HG03565 (cell line): ENCODE data around the gene ZNF688.
"Not testable (repeated sequence)": the region's sequence is repeated elsewhere in the genome, so short reads cannot be mapped to it uniquely, and the experiment has no call there.

Experiments
- ATAC-seq: cut with Tn5 transposase; IDR thresholded peaks from one replicate; pipeline ENCODE4 v1.9.1; 2021; ENCODE audit warnings: mild to moderate bottlenecking, moderate library complexity; ENCODE audit not compliant: unreplicated experiment

The ZNF688 gene

DNA sequence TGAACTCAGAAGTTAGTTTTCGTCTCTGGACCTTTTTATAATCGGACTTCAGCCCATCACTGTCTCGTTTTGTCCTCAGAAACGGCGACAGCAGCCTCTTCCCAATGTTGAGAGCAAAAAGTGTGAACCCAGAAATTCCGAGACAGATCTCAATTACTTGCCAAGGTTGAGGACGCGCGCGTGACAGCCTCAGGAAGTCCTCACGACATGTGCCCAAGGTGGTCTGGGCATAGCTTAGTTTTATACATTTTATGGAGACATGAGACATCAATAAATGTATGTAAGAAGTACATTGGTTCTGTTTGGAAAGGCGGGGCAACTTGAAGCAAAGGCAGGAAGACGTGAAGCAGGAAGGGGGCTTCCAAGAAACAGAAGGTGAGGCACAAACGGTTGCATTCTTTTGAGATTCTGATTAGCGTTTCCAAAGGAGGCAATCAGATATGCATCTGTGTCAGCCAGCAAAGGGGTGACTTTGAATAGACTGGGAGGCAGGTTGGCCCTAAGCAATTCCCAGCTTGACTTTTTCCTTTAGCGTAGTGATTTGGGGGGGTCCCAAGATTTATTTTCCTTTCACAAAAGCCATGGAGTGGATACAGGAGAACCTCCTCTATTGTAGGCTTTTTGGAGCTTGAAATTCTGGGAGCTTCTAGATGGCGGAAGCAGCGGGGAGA lies 36.3 kb downstream of the ZNF688 start:
- ATAC-seq = peak; percentile 3

GRCh38 chr16:30534368-30535105 lies 37.0 kb downstream of the ZNF688 start, which contains the start of gene ZNF747:
Gene ZNF747 (minus strand): TSS chr16:30534858. CDS start chr16:30534679, 179 bp downstream.
- ATAC-seq = peak; percentile 60

DNA sequence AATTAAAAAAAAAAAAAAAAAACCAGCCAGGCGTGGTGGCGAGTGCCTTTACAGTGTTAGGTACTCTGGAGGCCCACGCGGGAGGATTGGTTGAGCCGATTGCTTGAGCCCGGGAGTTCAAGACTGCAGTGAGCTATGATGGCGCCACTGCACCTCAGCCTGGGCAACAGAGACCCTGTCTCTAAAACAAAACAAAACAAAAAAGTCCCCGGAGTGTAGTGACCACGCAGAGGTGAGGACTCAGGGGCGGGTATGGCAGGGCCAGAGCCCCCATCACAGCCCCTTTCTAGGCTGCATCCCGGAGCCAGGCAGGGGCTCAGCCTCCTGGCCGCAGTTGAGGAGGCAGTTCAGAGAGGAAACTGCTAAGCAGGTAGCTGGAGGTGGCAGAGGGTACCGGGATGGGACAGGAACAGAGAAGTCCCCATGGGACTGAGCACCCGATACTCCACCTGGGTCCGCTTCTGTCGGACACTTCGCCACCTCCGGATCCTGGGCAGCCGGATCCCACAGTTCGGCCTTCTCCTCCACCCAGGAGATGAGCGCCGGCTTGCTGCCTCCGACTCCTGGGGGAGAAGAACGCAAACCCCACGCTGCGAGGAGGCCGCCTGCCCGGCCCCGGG lies 37.7 kb downstream of the ZNF688 start:
- peak; percentile 14 for ATAC-seq

GRCh38 chr16:30533146-30533522 lies 38.4 kb downstream of the ZNF688 start:
- no peak for ATAC-seq

DNA sequence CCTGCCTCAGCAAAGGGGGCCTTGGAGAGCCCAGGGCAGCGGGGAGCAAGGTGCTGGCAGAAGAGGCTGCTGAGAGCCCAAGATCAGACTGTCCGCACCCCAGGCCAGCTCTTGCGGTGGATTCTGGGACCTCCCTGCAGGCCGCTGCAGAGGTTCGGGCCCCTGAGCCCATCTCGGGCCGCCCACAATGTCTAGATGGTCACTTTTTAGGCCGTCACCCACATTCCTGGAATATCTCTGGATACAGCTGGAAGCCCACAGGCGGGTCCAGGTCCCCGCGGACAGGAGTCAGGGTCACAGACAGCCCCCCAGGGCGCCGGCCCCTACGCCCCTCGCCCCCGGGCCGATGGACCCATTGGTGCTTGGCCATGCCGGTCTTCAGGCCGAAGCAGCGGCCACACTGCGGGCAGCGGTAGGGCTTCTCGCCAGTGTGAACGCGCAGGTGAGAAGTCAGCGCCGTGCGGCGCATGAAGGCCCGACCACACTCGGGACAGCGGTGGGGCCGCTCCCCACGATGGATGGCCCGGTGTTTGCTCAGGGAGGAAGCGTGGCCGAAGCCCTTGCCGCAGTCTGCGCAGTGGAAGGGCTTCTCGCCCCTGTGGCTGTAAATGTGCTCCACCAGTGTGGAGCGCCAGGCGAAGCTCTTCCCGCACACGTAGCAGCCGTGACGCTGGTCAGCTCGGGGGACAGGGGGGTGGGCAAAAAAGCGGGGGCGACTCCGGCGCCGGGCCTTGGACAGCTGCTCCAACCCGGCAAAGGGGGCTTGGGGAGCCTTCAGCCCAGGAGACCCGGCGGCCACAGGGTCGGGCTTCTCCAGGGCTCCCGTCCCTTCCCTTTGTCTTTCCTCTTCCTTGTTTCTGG lies 39.0 kb downstream of the ZNF688 start:
- ATAC-seq = no peak

- no peak for ATAC-seq
Observed at GRCh38 chr16:30530163-30531037, 41.1 kb downstream of the ZNF688 start.

DNA sequence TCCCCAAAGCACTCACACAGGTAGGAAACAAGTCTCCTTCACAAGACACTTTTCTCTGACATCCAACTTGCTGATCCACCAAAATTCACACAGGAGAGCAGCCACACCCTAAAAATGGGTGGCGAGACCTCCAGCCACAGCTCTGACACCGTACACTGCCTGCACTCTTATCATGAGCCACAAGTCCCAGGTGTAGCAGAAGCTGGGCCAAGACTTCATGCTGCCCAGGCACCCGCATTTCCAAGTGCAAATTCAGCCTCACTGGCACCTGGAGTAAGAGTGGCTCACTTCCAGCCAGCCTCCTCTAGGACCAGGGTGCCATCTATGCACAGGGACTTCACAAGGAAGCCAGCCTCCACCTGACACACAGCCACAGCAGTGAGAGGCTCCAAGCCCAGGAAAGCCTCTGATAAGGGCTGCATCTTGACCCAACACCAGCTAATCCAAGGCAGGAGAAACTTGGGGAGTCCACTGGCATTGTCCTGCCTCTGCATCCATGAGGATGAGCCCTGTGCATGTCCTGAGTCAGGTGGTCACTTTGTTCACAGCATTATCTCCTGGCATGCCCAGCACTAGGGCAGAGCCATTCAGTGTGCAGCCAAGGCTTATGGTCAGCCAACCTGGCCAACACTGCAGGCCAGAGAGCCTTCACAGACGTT lies 42.6 kb downstream of the ZNF688 start:
- ATAC-seq = no peak

DNA sequence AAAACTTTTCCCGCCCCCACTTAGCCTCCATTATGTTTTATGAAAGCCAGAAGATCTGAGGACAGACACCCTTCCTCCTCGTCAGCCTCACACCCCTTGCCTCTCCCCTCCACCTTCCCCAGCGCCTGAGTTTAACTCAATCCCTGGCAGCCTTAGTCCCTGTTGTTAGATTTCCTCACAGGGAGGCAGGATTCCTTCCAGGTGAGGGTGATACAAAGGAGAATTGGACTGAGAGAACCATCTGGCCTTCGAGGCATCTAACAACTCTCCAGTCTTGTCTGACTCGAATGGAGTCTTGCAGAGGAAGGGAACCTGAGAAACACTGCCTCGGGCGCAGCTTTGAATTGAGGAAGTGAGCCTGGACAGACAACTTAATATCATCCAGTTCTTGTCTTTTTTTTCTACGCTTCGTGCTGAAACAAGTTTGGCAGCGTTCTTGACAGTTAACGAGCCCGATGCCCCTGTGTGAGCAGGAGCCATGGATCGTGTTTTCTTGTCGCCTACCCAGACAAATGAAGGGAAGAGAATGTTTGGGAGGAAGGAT lies 43.8 kb downstream of the ZNF688 start:
- ATAC-seq = no peak

- peak; percentile 64 for ATAC-seq
Observed at GRCh38 chr16:30526823-30527634, 44.5 kb downstream of the ZNF688 start.

DNA sequence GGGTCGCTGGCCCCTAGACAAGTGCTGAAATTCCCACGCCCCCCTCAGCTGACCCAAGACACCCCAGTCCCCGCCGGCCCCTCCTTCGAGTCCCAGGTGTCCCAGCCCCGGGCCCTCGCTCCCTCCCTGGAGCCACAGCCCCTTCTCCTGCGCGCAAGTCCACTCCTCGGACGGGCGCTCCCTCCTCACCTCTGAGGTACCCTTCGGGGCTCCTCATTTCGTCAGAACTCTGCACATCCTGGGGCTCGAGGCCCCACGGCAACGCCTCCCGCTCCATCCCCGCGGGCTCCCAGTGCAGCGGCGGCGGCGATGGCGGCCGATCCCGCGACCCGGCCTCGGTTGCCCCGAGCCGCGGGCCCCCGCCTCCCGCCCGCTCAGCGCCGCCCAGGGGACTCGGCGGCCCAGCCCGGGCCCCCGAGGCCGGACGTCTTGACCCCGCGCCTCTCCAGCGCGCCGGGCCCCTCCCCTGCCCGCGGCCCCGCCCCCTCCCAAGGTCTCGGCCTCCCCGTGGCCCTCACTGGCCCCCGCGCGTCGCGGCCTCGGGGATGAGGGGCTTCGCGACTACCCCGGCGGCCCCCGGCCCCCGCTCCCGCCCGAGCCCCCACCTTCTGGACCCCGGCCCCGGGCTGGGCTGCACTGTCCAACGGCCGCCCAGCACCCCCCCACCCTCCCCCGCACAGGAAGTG lies 45.2 kb downstream of the ZNF688 start, which contains the start of gene ZNF768:
ZNF768 (minus strand) TSS at position 430 of the 686 bp plus-strand sequence; CDS start at position 277, 153 bp downstream.
- peak; percentile 13 for ATAC-seq

DNA sequence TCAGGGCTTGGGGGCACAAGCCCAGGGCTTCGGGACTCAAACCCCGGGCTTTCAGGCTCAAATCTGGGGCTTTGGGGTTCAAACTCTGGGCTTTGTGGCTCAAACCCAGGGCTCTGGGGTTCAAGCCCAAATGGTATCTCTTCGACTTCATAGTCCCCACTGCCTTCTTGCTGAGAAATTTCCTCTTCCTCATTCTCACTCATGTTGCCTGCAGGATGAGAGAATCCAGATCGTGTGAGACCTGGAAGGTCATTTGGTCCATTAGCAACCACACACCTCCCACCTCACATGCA lies 45.7 kb downstream of the ZNF688 start:
- ATAC-seq = no peak

DNA sequence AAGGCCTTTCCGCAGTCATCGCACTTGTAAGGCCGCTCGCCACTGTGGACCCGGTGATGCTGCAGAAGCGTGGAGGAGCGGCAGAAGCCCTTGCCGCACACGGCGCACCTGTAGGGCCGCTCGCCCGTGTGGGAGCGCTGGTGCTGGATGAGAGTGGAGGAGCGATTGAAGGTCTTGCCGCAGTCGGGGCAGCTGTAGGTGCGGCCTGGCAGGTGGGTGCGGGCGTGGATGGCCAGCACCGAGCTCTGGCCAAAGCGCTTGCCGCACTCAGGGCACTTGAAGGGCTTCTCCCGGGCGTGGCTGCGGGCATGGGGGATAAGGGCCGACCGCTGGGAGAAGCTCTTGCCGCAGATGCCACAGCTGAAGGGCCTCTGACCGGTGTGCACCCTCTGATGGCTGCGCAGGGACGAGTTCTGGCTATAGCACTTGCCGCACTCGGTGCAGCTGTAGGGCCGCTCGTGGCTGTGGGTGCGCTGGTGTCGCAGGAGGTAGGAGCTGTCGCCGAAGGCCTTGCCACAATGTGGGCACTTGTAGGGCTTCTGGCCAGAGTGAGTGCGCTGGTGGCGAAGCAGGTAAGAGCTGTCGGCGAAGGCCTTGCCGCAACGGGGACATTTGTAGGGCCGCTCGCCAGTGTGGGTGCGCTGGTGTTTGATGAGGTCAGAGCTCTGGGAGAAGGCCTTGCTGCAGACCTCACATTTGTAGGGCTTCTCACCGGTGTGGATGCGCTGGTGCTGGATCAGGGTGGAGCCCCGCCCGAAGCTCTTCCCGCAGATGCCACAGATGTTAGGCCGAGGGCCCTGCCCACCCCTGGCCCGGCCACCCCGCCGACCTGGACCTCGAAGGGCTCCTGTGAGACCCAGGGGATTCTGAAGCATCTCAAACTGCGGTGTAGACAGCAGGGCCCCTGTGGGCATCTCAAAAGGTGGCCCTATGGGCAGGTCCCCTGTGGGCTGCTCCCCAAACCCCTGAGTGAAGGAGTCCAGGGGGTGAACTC lies 46.6 kb downstream of the ZNF688 start:
- ATAC-seq = no peak

DNA sequence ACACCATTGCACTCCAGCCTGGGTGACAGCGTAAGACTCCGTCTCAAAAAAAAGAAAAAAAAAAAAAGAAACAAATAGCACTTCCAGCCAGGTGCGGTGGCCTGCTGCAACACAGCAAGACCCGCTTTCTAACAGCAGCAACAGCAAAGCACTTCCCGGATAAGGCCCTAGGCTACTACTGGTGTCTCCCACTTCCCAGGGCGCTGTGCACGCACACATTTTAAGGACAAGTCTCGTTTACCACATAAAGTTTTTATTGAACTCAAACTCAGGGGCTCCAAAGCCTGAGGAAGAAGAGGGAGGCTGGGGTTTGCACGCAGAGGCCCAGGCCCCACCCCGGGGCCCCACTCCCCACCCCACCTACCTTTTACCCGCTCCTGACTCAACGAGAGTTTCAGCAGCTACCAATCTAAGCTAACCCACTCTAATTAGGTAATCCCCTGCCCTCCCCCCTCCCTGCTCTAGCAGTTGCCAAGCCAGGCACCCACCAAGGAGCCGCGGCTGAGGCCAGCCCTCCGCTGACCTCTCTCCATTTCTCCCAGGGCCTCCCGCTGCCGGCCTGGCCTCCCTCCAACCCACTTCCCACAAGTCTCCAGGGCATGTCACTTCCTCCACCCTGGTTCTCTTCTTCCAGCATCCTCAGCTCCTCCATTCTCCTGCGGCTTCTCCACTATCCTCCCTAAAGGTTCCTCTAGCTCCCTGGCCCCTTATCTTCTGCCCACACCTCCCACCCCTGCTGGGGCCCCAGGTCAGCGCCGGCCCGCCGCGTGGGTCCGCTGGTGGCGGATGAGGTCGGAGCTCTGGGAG lies 47.5 kb downstream of the ZNF688 start:
- ATAC-seq = no peak

- not testable (repeated sequence) for ATAC-seq
Observed at GRCh38 chr16:30522702-30523463, 48.6 kb downstream of the ZNF688 start.
